Activated T-cell treated with anti-CD3 and anti-CD28 coated beads, Interleukin-2, amount 50 U/mL, for 4 hours (primary cell): ENCODE measurements around the gene VTCN1. TPM values are rescaled to one million over a fixed set of nuclear protein-coding genes. Genes with fewer than 3 reads are reported as not detected.
"Not testable (repeated sequence)": the region's sequence is repeated elsewhere in the genome, so short reads cannot be mapped to it uniquely, and the experiment has no call there.

ENCODE experiments used
- ATAC-seq, 2 donors: fragments of 200-7000 bp; cut with Tn5 transposase; one replicate each; pipeline ENCODE4 v1.10.0; 2021
- DNase-seq: peaks from one replicate; pipeline ENCODE4 v3.0.0-alpha.2; 2020
- H3K27me3 Mint-ChIP-seq: one replicate; pipeline ENCODE4 v1.8.0; 2021; ENCODE audit warnings: low read depth, mixed read lengths
- H3K36me3 Mint-ChIP-seq: one replicate; pipeline ENCODE4 v1.8.0; 2022; ENCODE audit warnings: mixed read lengths; ENCODE audit not compliant: insufficient read depth
- H3K4me1 Mint-ChIP-seq: one replicate; pipeline ENCODE4 v1.8.0; 2021; ENCODE audit warnings: low read depth, mixed read lengths
- H3K4me3 Mint-ChIP-seq: one replicate; pipeline ENCODE4 v1.8.0; 2021; ENCODE audit warnings: mild to moderate bottlenecking, moderate library complexity, mixed read lengths
- H3K9me3 Mint-ChIP-seq: one replicate; pipeline ENCODE4 v1.8.0; 2021; ENCODE audit warnings: mixed read lengths
- total RNA-seq, 3 donors: library from RNA; stranded (reverse); gene quantifications; one replicate each; pipeline ENCODE4 v1.2.1, GENCODE V29; 2021

VTCN1 gene
- total RNA-seq: not detected

GRCh38 chr1:117210831-117211261 lies at the start of gene VTCN1:
Gene VTCN1, minus strand, starts transcription at chr1:117210927. Its CDS starts 72 bp downstream, at chr1:117210855.
- no peaks in the 10 kb centered on the region for H3K9me3 Mint-ChIP-seq
- peaks cover 13% of the 10 kb centered on the region for H3K27me3 Mint-ChIP-seq
- no peaks in the 10 kb centered on the region for H3K36me3 Mint-ChIP-seq
- DNase-seq (no peak), ATAC-seq (no peak)
- H3K4me1 Mint-ChIP-seq: no peaks in the 10 kb centered on the region
- H3K4me3 Mint-ChIP-seq: no peak within 1 kb of the TSS

- Mint-ChIP-seq H3K36me3 (no peaks in the 10 kb centered on the region), H3K4me3 (no peak overlapping the region), H3K27me3 (peaks cover 5% of the 10 kb centered on the region), H3K4me1 (no peaks in the 10 kb centered on the region), H3K9me3 (peaks cover 9% of the 10 kb centered on the region)
- no peak for DNase-seq
- no peak for ATAC-seq
These were observed 48.1 kb upstream of the VTCN1 start for GRCh38 chr1:117258791-117259190.

GRCh38 chr1:117258075-117258474 lies 47.3 kb upstream of the VTCN1 start:
- not testable (repeated sequence) for H3K9me3 Mint-ChIP-seq, H3K27me3 Mint-ChIP-seq, H3K4me1 Mint-ChIP-seq, H3K36me3 Mint-ChIP-seq, ATAC-seq, H3K4me3 Mint-ChIP-seq, DNase-seq

- Mint-ChIP-seq H3K36me3 (no peaks in the 10 kb centered on the region), H3K27me3 (peaks cover 5% of the 10 kb centered on the region), H3K4me3 (no peak overlapping the region), H3K4me1 (no peaks in the 10 kb centered on the region), H3K9me3 (peaks cover 9% of the 10 kb centered on the region)
- DNase-seq: no peak
- no peak for ATAC-seq
These were observed 46.6 kb upstream of the VTCN1 start for GRCh38 chr1:117257291-117257690.

- Mint-ChIP-seq H3K4me1 (no peaks in the 10 kb centered on the region), H3K36me3 (no peaks in the 10 kb centered on the region), H3K27me3 (peaks cover 5% of the 10 kb centered on the region), H3K9me3 (no peaks in the 10 kb centered on the region), H3K4me3 (no peak overlapping the region)
- ATAC-seq (no peak), DNase-seq (no peak)
These were observed 39.4 kb upstream of the VTCN1 start for GRCh38 chr1:117250061-117250606.

- Mint-ChIP-seq H3K4me1 (no peaks in the 10 kb centered on the region), H3K4me3 (no peak overlapping the region), H3K27me3 (peaks cover 23% of the 10 kb centered on the region), H3K9me3 (no peaks in the 10 kb centered on the region), H3K36me3 (no peaks in the 10 kb centered on the region)
- no peak for DNase-seq
- no peak for ATAC-seq
These were observed 34.2 kb upstream of the VTCN1 start for GRCh38 chr1:117244971-117245370.

- Mint-ChIP-seq H3K4me3 (no peak overlapping the region), H3K4me1 (no peaks in the 10 kb centered on the region), H3K27me3 (peaks cover 23% of the 10 kb centered on the region), H3K36me3 (no peaks in the 10 kb centered on the region), H3K9me3 (no peaks in the 10 kb centered on the region)
- no peak for ATAC-seq
- no peak for DNase-seq
These were observed 33.6 kb upstream of the VTCN1 start for GRCh38 chr1:117244306-117244705.

GRCh38 chr1:117241512-117241911 lies 30.8 kb upstream of the VTCN1 start:
- peaks cover 24% of the 10 kb centered on the region for H3K27me3 Mint-ChIP-seq
- no peaks in the 10 kb centered on the region for H3K4me1 Mint-ChIP-seq
- ATAC-seq (no peak), DNase-seq (no peak)
- H3K9me3 Mint-ChIP-seq: no peaks in the 10 kb centered on the region
- H3K36me3 Mint-ChIP-seq: no peaks in the 10 kb centered on the region
- no peak overlapping the region for H3K4me3 Mint-ChIP-seq

- ATAC-seq (no peak), DNase-seq (no peak)
- Mint-ChIP-seq H3K9me3 (no peaks in the 10 kb centered on the region), H3K36me3 (no peaks in the 10 kb centered on the region), H3K4me1 (no peaks in the 10 kb centered on the region), H3K4me3 (no peak overlapping the region), H3K27me3 (peaks cover 19% of the 10 kb centered on the region)
These were observed 29.8 kb upstream of the VTCN1 start for GRCh38 chr1:117240547-117240946.

GRCh38 chr1:117239467-117239866 lies 28.7 kb upstream of the VTCN1 start:
- DNase-seq (no peak), ATAC-seq (no peak)
- Mint-ChIP-seq H3K9me3 (no peaks in the 10 kb centered on the region), H3K4me1 (no peaks in the 10 kb centered on the region), H3K36me3 (no peaks in the 10 kb centered on the region), H3K27me3 (peaks cover 18% of the 10 kb centered on the region), H3K4me3 (no peak overlapping the region)

- no peaks in the 10 kb centered on the region for H3K36me3 Mint-ChIP-seq
- DNase-seq (no peak), ATAC-seq (no peak)
- peaks cover 10% of the 10 kb centered on the region for H3K27me3 Mint-ChIP-seq
- H3K4me1 Mint-ChIP-seq: no peaks in the 10 kb centered on the region
- H3K9me3 Mint-ChIP-seq: peaks cover 3% of the 10 kb centered on the region
- H3K4me3 Mint-ChIP-seq: no peak overlapping the region
These were observed 27.1 kb upstream of the VTCN1 start for GRCh38 chr1:117237726-117238381.

GRCh38 chr1:117235863-117236465 lies 25.2 kb upstream of the VTCN1 start:
- H3K4me3 Mint-ChIP-seq: no peak overlapping the region
- DNase-seq: no peak
- no peaks in the 10 kb centered on the region for H3K36me3 Mint-ChIP-seq
- H3K27me3 Mint-ChIP-seq: peaks cover 2% of the 10 kb centered on the region
- H3K4me1 Mint-ChIP-seq: no peaks in the 10 kb centered on the region
- H3K9me3 Mint-ChIP-seq: peaks cover 4% of the 10 kb centered on the region
- ATAC-seq: no peak

GRCh38 chr1:117232531-117232930 lies 21.8 kb upstream of the VTCN1 start:
- no peaks in the 10 kb centered on the region for H3K4me1 Mint-ChIP-seq
- H3K4me3 Mint-ChIP-seq: no peak overlapping the region
- DNase-seq: no peak
- peaks cover 4% of the 10 kb centered on the region for H3K9me3 Mint-ChIP-seq
- ATAC-seq: no peak
- H3K36me3 Mint-ChIP-seq: no peaks in the 10 kb centered on the region
- H3K27me3 Mint-ChIP-seq: no peaks in the 10 kb centered on the region

- Mint-ChIP-seq H3K36me3 (no peaks in the 10 kb centered on the region), H3K27me3 (no peaks in the 10 kb centered on the region), H3K4me1 (no peaks in the 10 kb centered on the region), H3K4me3 (no peak overlapping the region), H3K9me3 (peaks cover 4% of the 10 kb centered on the region)
- no peak for ATAC-seq
- DNase-seq: no peak
These were observed 21.1 kb upstream of the VTCN1 start for GRCh38 chr1:117231748-117232373.

- H3K4me3 Mint-ChIP-seq: no peak overlapping the region
These were observed 20.6 kb upstream of the VTCN1 start for GRCh38 chr1:117231312-117231711.

More at GRCh38 chr1:117231312-117231711, 20.6 kb upstream of the VTCN1 start:
- Mint-ChIP-seq H3K27me3 (no peaks in the 10 kb centered on the region), H3K36me3 (no peaks in the 10 kb centered on the region), H3K9me3 (peaks cover 4% of the 10 kb centered on the region), H3K4me1 (no peaks in the 10 kb centered on the region)
- no peak for ATAC-seq
- DNase-seq: no peak
